ENCODE measurements around the gene WASHC2A. TPM values are rescaled to one million over a fixed set of nuclear protein-coding genes. Genes with fewer than 3 reads are reported as not detected.
"Not testable (repeated sequence)": the region's sequence is repeated elsewhere in the genome, so short reads cannot be mapped to it uniquely, and the experiment has no call there.

The WASHC2A gene
- total and polyA plus RNA-seq, 11 donors, result 13.8 to 64.2 (median 35.5) TPM

DNA sequence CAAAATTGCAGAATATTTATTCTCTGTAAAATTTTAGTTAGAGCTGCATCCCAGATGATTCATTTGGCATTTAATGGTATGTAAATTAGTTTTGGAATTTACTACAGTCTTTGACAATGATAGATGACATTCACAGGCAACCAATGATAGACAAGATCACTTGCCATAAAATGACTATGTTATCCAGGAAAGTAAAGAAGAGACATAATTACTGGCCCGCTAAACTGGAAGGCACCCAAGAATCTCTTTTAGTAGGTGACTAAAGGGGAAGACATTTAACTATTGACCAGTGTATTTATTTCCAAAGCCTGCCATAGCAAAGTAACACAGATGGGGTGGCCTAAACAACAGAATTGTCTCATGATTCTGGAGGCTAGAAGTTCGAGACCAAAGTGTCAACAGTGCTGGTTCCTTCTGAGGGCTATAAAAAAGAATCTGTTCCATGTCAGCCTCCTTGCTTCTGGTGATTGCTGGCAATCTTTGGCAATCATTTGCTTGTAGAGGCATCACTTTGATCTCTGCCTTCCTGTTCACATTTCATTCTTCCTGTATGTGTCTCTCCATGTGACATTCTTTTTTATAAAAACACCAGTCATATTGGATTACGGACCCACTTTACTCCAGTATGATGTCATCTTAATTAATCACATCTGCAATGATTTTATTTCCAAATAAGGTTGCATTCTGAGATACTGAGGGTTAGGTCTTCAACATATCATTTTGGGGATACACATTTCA is 107.2 kb downstream of the WASHC2A start:
- 45 to 57% (median 50%) methylated on average over 3 of the region's 3 CpGs for WGBS, 4 donors
- intact Hi-C loops (cut with DNase I); H3K9me3 ChIP-seq; H3K27me3 ChIP-seq; ATAC-seq; H3K4me1 ChIP-seq; DNase-seq; H3K27ac ChIP-seq; H3K36me3 ChIP-seq; H3K4me3 ChIP-seq: not testable (repeated sequence)

Other genes with a start within 250 kb of the WASHC2A start
- 10 to 100 TPM; 19.6 to 33.9 (median 26.7) TPM for gene PARG, start 125.9 kb upstream of the WASHC2A start, total RNA-seq
- 10 to 100 TPM in 1 of 2 donors, 1 to 10 TPM in 1; 3.5 to 13.9 TPM for gene PARG, start 125.9 kb upstream of the WASHC2A start, polyA plus RNA-seq
- 10 to 100 TPM; 13.0 to 22.6 (median 17.6) TPM for gene TIMM23B, start 125.9 kb upstream of the WASHC2A start, total RNA-seq
- gene TIMM23B, start 125.9 kb upstream of the WASHC2A start, polyA plus RNA-seq, result 10 to 100 TPM; 13.8 to 15.9 TPM
- gene AGAP6, start 79.5 kb upstream of the WASHC2A start, total RNA-seq, result 1 to 10 TPM; 2.3 to 6.0 (median 3.7) TPM
- gene AGAP6, start 79.5 kb upstream of the WASHC2A start, polyA plus RNA-seq, result 1 to 10 TPM; 3.2 to 8.2 TPM
- 1 to 10 TPM in 5 of 9 donors, under 1 TPM in 4; 0.25 to 2.9 (median 1.5) TPM for gene ASAH2, start 183.6 kb downstream of the WASHC2A start, total RNA-seq
- gene ASAH2, start 183.6 kb downstream of the WASHC2A start, polyA plus RNA-seq, result under 1 TPM; 0.34 to 0.89 TPM